NCI-H2081 (cell line): ENCODE data around the gene MAGI3.
"Not testable (repeated sequence)": the region's sequence is repeated elsewhere in the genome, so short reads cannot be mapped to it uniquely, and the experiment has no call there.

Experiments used
- DNase-seq, 2 experiments: peaks; one replicate each; lab custom pipeline; 2025; lab: John Stamatoyannopoulos, UW

Gene MAGI3

GRCh38 chr1:113692342-113692741 lies 302.0 kb downstream of the MAGI3 start:
- DNase-seq: no peak

GRCh38 chr1:113692824-113693431 lies 302.6 kb downstream of the MAGI3 start:
- DNase-seq: no peak

- DNase-seq: no peak
Observed at GRCh38 chr1:113694910-113695309, 304.6 kb downstream of the MAGI3 start.

GRCh38 chr1:113701429-113701828 lies 311.1 kb downstream of the MAGI3 start:
- no peak for DNase-seq

GRCh38 chr1:113714606-113715269 lies 324.4 kb downstream of the MAGI3 start:
- no peak for DNase-seq

GRCh38 chr1:113717506-113717905 lies 327.2 kb downstream of the MAGI3 start:
- not testable (repeated sequence) for DNase-seq

GRCh38 chr1:113718621-113719020 lies 328.3 kb downstream of the MAGI3 start:
- not testable (repeated sequence) for DNase-seq

GRCh38 chr1:113721010-113721409 lies 330.7 kb downstream of the MAGI3 start:
- no peak for DNase-seq

GRCh38 chr1:113732802-113733201 lies 342.5 kb downstream of the MAGI3 start:
- DNase-seq: no peak

GRCh38 chr1:113734357-113735055 lies 344.2 kb downstream of the MAGI3 start:
- DNase-seq: no peak
